ENCODE measurements around the gene ZNF689. TPM values are rescaled to one million over a fixed set of nuclear protein-coding genes. Genes with fewer than 3 reads are reported as not detected.

The ZNF689 gene
- total and polyA plus RNA-seq, 2 donors (not counting 1 experiment from before 2014, with no cell fraction given), result 3.5 to 6.1 TPM

DNA sequence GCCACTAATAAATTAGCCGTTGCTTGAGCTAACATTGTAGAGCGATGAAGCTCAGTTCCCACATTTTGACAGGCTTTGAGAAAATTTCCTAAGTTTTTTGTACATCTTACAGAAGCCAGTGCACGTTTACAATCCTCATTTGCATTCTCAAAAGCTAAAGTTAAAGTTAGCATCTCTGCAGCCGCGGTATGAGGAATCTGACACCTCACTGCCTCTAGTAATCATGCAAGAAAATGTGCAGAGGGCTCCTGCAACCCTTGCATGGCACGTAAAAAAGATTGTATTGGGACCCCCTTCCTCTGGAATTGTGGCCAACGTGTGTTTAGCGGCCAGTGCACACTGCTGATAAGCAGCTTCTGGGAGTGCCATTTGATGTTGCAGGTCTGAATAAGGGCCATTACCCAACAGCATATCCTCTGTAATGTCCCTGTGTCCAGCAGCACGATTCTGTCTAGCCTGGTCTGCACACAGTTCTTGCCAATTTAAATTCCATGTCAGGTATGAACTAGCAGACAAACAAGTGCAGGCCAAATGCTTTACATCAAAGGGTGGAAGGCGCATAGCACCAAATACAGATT lies 12.4 kb upstream of the ZNF689 start:
- peaks cover 12% of the 10 kb centered on the region for H3K27me3 ChIP-seq (ENCODE audit: control insufficient read depth, insufficient read depth, low read length)
- TF ChIP-seq, protein P1, sequence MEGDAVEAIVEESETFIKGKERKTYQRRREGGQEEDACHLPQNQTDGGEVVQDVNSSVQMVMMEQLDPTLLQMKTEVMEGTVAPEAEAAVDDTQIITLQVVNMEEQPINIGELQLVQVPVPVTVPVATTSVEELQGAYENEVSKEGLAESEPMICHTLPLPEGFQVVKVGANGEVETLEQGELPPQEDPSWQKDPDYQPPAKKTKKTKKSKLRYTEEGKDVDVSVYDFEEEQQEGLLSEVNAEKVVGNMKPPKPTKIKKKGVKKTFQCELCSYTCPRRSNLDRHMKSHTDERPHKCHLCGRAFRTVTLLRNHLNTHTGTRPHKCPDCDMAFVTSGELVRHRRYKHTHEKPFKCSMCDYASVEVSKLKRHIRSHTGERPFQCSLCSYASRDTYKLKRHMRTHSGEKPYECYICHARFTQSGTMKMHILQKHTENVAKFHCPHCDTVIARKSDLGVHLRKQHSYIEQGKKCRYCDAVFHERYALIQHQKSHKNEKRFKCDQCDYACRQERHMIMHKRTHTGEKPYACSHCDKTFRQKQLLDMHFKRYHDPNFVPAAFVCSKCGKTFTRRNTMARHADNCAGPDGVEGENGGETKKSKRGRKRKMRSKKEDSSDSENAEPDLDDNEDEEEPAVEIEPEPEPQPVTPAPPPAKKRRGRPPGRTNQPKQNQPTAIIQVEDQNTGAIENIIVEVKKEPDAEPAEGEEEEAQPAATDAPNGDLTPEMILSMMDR (conservative IDR thresholded peaks at IDR 0.05 in 1 of 2, IDR thresholded peaks at IDR 0.05 in 1 of 2; ENCODE audit: low read depth in 1 of 2, low read length in 2 of 2), result no peak
- H3K4me1 ChIP-seq (ENCODE audit: control insufficient read depth, extremely low read depth, insufficient read depth, low read length), result no peaks in the 10 kb centered on the region
- H2AFZ ChIP-seq (ENCODE audit: low read length), result no peak overlapping the region
- no peak overlapping the region for H3K4me2 ChIP-seq (ENCODE audit: extremely low read depth, insufficient read depth, low read length)
- no peaks in the 10 kb centered on the region for H3K9me3 ChIP-seq (ENCODE audit: control insufficient read depth, insufficient read depth, low read depth, low read length)
- DNase-seq (ENCODE audit: low read depth in 2 of 2), result no peak
- H4K20me1 ChIP-seq (ENCODE audit: control insufficient read depth, extremely low read depth, insufficient read depth, low read length), result no peaks in the 10 kb centered on the region
- no peaks in the 10 kb centered on the region for H3K79me2 ChIP-seq (ENCODE audit: control insufficient read depth, insufficient read depth, low read length)
- H3K9ac ChIP-seq (ENCODE audit: insufficient read depth, low read length), result no peak overlapping the region
- no peak overlapping the region for H3K27ac ChIP-seq (ENCODE audit: insufficient read depth, low read length)
- no peaks in the 10 kb centered on the region for H3K36me3 ChIP-seq (ENCODE audit: control insufficient read depth, insufficient read depth, low read length)
- no peak overlapping the region for H3K4me3 ChIP-seq (replicated peaks in 1 of 4; ENCODE audit: control extremely low read depth in 1 of 4, insufficient read depth in 1 of 4, low read depth in 3 of 4, low read length in 4 of 4)

DNA sequence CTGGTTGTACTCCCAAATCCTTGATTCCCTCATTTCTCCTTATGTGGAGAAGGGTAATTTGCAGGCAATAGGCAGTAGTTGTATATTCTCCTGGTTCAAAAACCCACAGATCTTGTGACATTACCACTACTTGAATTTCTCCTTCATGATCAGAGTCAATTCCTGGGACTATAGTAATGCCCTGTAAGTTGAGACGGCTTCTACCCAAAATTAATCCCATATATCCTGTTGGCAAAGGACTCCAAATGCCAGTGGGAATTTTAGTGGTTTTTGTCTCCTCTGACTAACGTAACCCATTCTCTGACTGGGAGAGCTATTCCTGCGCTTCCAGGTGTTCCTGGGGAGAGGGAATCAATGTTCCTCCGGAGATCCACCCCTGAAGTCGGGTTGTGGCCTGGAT lies 11.6 kb upstream of the ZNF689 start:
- H3K4me2 ChIP-seq (ENCODE audit: extremely low read depth, insufficient read depth, low read length), result no peak overlapping the region
- no peaks in the 10 kb centered on the region for H3K36me3 ChIP-seq (ENCODE audit: control insufficient read depth, insufficient read depth, low read length)
- H3K27me3 ChIP-seq (ENCODE audit: control insufficient read depth, insufficient read depth, low read length), result peaks cover 12% of the 10 kb centered on the region

DNA sequence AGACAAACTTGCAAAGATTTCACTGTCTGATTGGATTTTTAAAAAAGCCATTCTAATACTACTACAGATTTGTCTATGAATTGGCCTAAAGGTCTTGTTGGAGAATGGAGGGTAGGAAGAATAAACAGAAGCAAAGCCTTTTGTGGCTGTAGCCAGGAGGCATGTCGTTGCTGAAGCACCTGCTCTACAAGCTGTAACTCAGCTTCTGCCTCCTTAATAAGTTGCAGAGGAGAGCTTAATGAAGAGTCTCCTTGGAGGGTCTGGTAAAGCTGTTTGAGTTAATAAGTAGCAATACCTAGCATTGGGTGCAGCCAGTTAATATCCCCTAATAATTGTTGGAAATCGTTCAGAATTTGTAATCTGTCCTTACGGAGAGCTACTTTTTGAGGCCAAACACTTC lies 10.0 kb upstream of the ZNF689 start:
- peaks cover 12% of the 10 kb centered on the region for H3K27me3 ChIP-seq (ENCODE audit: control insufficient read depth, insufficient read depth, low read length)
- no peak overlapping the region for H3K27ac ChIP-seq (ENCODE audit: insufficient read depth, low read length)
- no peaks in the 10 kb centered on the region for H3K9me3 ChIP-seq (ENCODE audit: control insufficient read depth, insufficient read depth, low read depth, low read length)
- DNase-seq (ENCODE audit: low read depth in 2 of 2), result no peak
- H3K36me3 ChIP-seq (ENCODE audit: control insufficient read depth, insufficient read depth, low read length), result no peaks in the 10 kb centered on the region
- no peak overlapping the region for H3K9ac ChIP-seq (ENCODE audit: insufficient read depth, low read length)
- no peaks in the 10 kb centered on the region for H3K4me1 ChIP-seq (ENCODE audit: control insufficient read depth, extremely low read depth, insufficient read depth, low read length)
- H3K4me3 ChIP-seq (replicated peaks in 1 of 4; ENCODE audit: control extremely low read depth in 1 of 4, insufficient read depth in 1 of 4, low read depth in 3 of 4, low read length in 4 of 4), result no peak overlapping the region
- H3K4me2 ChIP-seq (ENCODE audit: extremely low read depth, insufficient read depth, low read length), result no peak overlapping the region
- no peaks in the 10 kb centered on the region for H4K20me1 ChIP-seq (ENCODE audit: control insufficient read depth, extremely low read depth, insufficient read depth, low read length)
- H3K79me2 ChIP-seq (ENCODE audit: control insufficient read depth, insufficient read depth, low read length), result no peaks in the 10 kb centered on the region
- no peak overlapping the region for H2AFZ ChIP-seq (ENCODE audit: low read length)
- no peak for TF ChIP-seq EZH2 (IDR thresholded peaks at IDR 0.05; ENCODE audit: low read length, missing control alignments)
- TF ChIP-seq, protein P1 (conservative IDR thresholded peaks at IDR 0.05 in 1 of 2, IDR thresholded peaks at IDR 0.05 in 1 of 2; ENCODE audit: low read depth in 1 of 2, low read length in 2 of 2), result no peak

More for the DNA sequence above, 11.6 kb upstream of the ZNF689 start:
- Histone ChIP-seq H3K9ac (ENCODE audit: insufficient read depth, low read length) (no peak overlapping the region), H3K27ac (ENCODE audit: insufficient read depth, low read length) (no peak overlapping the region), H3K4me1 (ENCODE audit: control insufficient read depth, extremely low read depth, insufficient read depth, low read length) (no peaks in the 10 kb centered on the region), H2AFZ (ENCODE audit: low read length) (no peak overlapping the region), H4K20me1 (ENCODE audit: control insufficient read depth, extremely low read depth, insufficient read depth, low read length) (no peaks in the 10 kb centered on the region), H3K4me3 (replicated peaks in 1 of 4; ENCODE audit: control extremely low read depth in 1 of 4, insufficient read depth in 1 of 4, low read depth in 3 of 4, low read length in 4 of 4) (no peak overlapping the region), H3K79me2 (ENCODE audit: control insufficient read depth, insufficient read depth, low read length) (no peaks in the 10 kb centered on the region), H3K9me3 (ENCODE audit: control insufficient read depth, insufficient read depth, low read depth, low read length) (no peaks in the 10 kb centered on the region)
- TF ChIP-seq, protein P1 (conservative IDR thresholded peaks at IDR 0.05 in 1 of 2, IDR thresholded peaks at IDR 0.05 in 1 of 2; ENCODE audit: low read depth in 1 of 2, low read length in 2 of 2), result no peak
- TF ChIP-seq EZH2 (IDR thresholded peaks at IDR 0.05; ENCODE audit: low read length, missing control alignments), result no peak
- DNase-seq (ENCODE audit: low read depth in 2 of 2), result peak in 1 of 2 donors; percentile 54

All from fibroblast of lung (primary cell).